ENCODE data around the gene SIM1. TPM values are rescaled to one million over a fixed set of nuclear protein-coding genes. Genes with fewer than 3 reads are reported as not detected.

SIM1 gene
- total RNA-seq, 1 experiment from 2014 or later: not detected

DNA sequence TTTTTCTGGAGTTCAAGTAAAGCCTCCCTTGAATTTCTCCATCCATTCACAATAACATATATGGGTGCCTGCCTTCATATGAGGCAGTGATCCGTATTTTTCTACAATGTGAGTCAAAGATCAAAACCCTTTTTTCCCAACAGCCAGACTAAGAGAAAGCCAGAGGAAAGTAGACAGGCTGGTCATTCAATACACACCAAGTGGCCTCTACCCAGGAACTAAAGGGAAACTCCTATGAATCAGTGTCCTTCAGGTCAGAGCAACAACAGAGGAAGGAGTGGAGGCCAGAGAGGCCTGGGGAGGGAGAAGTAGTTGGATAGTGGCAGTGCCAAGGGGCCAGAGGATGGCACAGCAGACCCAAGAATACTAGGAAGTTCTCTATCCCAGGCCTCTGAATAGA, 23.8 kb downstream of the SIM1 start:
- ChIA-PET POLR2A (no interaction called here), CTCF (interaction anchor here (1.4 kb wide), 1 partner anchor 20 kb away, joined by 4 read pairs; no protein-coding TSS in a partner anchor), RAD21 (ENCODE audit: low non-redundant PET in 1 of 2, low total read pairs in 2 of 2, uncharacterized antibody in 2 of 2, unreplicated experiment in 2 of 2) (no interaction called here)
- H3K36me3 ChIP-seq (ENCODE audit: control insufficient read depth in 1 of 2, insufficient read depth in 2 of 2, low read length in 2 of 2): no peaks in the 10 kb centered on the region
- no peaks in the 10 kb centered on the region for H4K20me1 ChIP-seq (ENCODE audit: insufficient read depth)
- H3K79me2 ChIP-seq (ENCODE audit: insufficient read depth, low read length): no peaks in the 10 kb centered on the region
- no peak overlapping the region for H3K9ac ChIP-seq (ENCODE audit: low read length)
- peaks cover 0 to 1% of the 10 kb centered on the region in 2 experiments; a peak in 1 of 4 replicates for H3K4me1 ChIP-seq (ENCODE audit: control insufficient read depth in 1 of 2, insufficient read depth in 2 of 2, low read length in 2 of 2)
- no peak overlapping the region for H3K27ac ChIP-seq (ENCODE audit: low read depth, low read length)
- DNase-seq (ENCODE audit: low read depth, low spot score) (no peak), ATAC-seq (no peak)
- H3K4me3 ChIP-seq (replicated peaks in 1 of 2; ENCODE audit: low read depth in 1 of 2, low read length in 2 of 2): no peak overlapping the region
- no peaks in the 10 kb centered on the region for H3K9me3 ChIP-seq (ENCODE audit: control insufficient read depth in 1 of 2, insufficient read depth in 1 of 2, low read depth in 1 of 2, low read length in 2 of 2)
- no TSS peak for BruUV-seq (replicated peaks)
- no peak overlapping the region for H2AFZ ChIP-seq (ENCODE audit: low read depth, low read length, poor library complexity, severe bottlenecking)
- no peak overlapping the region for H3K4me2 ChIP-seq (ENCODE audit: low read length)
- no peaks in the 10 kb centered on the region for H3K27me3 ChIP-seq (ENCODE audit: insufficient read depth, low read length)
- intact Hi-C loops (cut with micrococcal nuclease): no loop called here
- no peaks in the 10 kb centered on the region for H3K9me2 ChIP-seq (ENCODE audit: insufficient read depth)
- no peak for TF ChIP-seq CBX3 (IDR thresholded peaks at IDR 0.05; ENCODE audit: low read depth)
- TF ChIP-seq FOSL1 (IDR thresholded peaks at IDR 0.05; ENCODE audit: low read depth): no peak
- TF ChIP-seq EGR1 (IDR thresholded peaks at IDR 0.05; ENCODE audit: low read depth): no peak
- no peak for TF ChIP-seq SIN3A (IDR thresholded peaks at IDR 0.05; ENCODE audit: low read depth)
- no peak for TF ChIP-seq POLR2AphosphoS5 (IDR thresholded peaks at IDR 0.05; ENCODE audit: low read depth, low read length)
- TF ChIP-seq TCF7L2 (IDR thresholded peaks at IDR 0.05; ENCODE audit: borderline replicate concordance, extremely low read depth, insufficient read depth, insufficient read length): no peak
- TF ChIP-seq SP1 (IDR thresholded peaks at IDR 0.05; ENCODE audit: low read depth): no peak
- no peak for TF ChIP-seq EZH2phosphoT487 (IDR thresholded peaks at IDR 0.05; ENCODE audit: borderline replicate concordance)
- TF ChIP-seq CEBPB (IDR thresholded peaks at IDR 0.05; ENCODE audit: low read depth): no peak
- TF ChIP-seq RAD21 (IDR thresholded peaks at IDR 0.05; ENCODE audit: low read depth): no peak
- TF ChIP-seq, protein P1, sequence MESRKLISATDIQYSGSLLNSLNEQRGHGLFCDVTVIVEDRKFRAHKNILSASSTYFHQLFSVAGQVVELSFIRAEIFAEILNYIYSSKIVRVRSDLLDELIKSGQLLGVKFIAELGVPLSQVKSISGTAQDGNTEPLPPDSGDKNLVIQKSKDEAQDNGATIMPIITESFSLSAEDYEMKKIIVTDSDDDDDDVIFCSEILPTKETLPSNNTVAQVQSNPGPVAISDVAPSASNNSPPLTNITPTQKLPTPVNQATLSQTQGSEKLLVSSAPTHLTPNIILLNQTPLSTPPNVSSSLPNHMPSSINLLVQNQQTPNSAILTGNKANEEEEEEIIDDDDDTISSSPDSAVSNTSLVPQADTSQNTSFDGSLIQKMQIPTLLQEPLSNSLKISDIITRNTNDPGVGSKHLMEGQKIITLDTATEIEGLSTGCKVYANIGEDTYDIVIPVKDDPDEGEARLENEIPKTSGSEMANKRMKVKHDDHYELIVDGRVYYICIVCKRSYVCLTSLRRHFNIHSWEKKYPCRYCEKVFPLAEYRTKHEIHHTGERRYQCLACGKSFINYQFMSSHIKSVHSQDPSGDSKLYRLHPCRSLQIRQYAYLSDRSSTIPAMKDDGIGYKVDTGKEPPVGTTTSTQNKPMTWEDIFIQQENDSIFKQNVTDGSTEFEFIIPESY (IDR thresholded peaks at IDR 0.05; ENCODE audit: extremely low read depth, insufficient replicate concordance, low read length): no peak
- TF ChIP-seq, protein P2, sequence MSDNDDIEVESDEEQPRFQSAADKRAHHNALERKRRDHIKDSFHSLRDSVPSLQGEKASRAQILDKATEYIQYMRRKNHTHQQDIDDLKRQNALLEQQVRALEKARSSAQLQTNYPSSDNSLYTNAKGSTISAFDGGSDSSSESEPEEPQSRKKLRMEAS (IDR thresholded peaks at IDR 0.05): no peak
- no peak for TF ChIP-seq ELF1 (IDR thresholded peaks at IDR 0.05; ENCODE audit: borderline replicate concordance, low read depth)
- TF ChIP-seq, protein P3, sequence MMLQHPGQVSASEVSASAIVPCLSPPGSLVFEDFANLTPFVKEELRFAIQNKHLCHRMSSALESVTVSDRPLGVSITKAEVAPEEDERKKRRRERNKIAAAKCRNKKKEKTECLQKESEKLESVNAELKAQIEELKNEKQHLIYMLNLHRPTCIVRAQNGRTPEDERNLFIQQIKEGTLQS (IDR thresholded peaks at IDR 0.05): no peak
